SIG-M5 (cell line): ENCODE measurements around the gene SC5D.

Experiments
- DNase-seq: peaks from one replicate; lab custom pipeline; 2025; lab: John Stamatoyannopoulos, UW

Gene SC5D

GRCh38 chr11:121291896-121292494 is 576 bp upstream of the SC5D start:
- no peak for DNase-seq

GRCh38 chr11:121293288-121293594 is 670 bp downstream of the SC5D start:
- no peak for DNase-seq

GRCh38 chr11:121295246-121296029 is 2.9 kb downstream of the SC5D start:
- DNase-seq: no peak

GRCh38 chr11:121297872-121298271 is 5.3 kb downstream of the SC5D start:
- DNase-seq: no peak

GRCh38 chr11:121298774-121299173 is 6.2 kb downstream of the SC5D start:
- no peak for DNase-seq

- DNase-seq: no peak
These were observed 6.8 kb downstream of the SC5D start for GRCh38 chr11:121299417-121299816.

GRCh38 chr11:121300313-121300971 is 7.9 kb downstream of the SC5D start:
- DNase-seq: no peak

- DNase-seq: no peak
These were observed 8.6 kb downstream of the SC5D start for GRCh38 chr11:121300972-121301699.

GRCh38 chr11:121304759-121305158 is 12.2 kb downstream of the SC5D start:
- no peak for DNase-seq

GRCh38 chr11:121308816-121309215 is 16.2 kb downstream of the SC5D start:
- DNase-seq: no peak

- no peak for DNase-seq
These were observed 17.1 kb downstream of the SC5D start for GRCh38 chr11:121309688-121310087.

- no peak for DNase-seq
These were observed 18.3 kb downstream of the SC5D start for GRCh38 chr11:121310908-121311307.

GRCh38 chr11:121311373-121311772 is 18.8 kb downstream of the SC5D start:
- DNase-seq: no peak

GRCh38 chr11:121312483-121312882 is 19.9 kb downstream of the SC5D start:
- DNase-seq: no peak

- DNase-seq: peak; percentile 11
These were observed 26.6 kb downstream of the SC5D start for GRCh38 chr11:121318848-121319834.

GRCh38 chr11:121321614-121322243 is 29.2 kb downstream of the SC5D start:
- DNase-seq: no peak

- no peak for DNase-seq
These were observed 30.6 kb downstream of the SC5D start for GRCh38 chr11:121323046-121323607.

GRCh38 chr11:121326230-121326629 is 33.7 kb downstream of the SC5D start:
- no peak for DNase-seq

GRCh38 chr11:121327553-121327952 is 35.0 kb downstream of the SC5D start:
- DNase-seq: no peak

- DNase-seq: no peak
These were observed 35.8 kb downstream of the SC5D start for GRCh38 chr11:121328176-121328966.
